ENCODE measurements around the gene ACSM3.
"Not testable (repeated sequence)": the region's sequence is repeated elsewhere in the genome, so short reads cannot be mapped to it uniquely, and the experiment has no call there.

ACSM3 gene

DNA sequence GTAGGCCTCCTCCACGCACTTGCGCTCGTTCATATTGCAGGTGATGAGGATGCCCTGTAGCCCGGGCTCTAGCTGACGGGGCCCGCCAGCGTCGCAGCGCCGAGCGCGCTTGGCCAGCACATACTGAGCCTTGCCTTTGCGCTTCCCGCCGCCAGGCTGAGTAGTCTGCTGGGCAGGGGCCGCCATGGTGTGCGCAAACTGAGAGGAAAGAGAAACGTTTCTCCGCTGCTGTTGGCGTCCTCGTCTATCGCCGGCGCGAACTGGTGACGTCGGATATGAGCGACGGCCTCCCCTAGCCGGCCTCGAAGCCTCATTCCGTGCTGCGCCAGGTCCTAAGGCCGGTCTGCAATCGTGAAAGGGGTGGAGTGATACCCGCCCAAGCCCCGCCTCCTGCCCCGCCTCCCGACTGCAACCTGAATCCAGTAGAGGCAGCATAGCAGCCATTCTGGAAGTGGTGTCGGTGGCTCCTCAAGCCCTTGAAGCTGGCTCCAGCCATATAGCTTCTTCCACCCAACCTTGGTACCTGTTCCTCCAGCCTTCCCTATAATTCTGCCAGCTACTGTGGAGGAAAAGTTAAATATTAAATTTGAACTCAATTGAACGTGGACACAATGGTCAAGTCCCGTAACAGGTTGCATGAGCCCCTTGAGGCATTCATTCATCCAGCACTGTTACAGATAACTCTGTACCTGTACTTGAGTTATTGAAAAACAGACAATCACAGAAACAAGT, 22.1 kb upstream of the ACSM3 start, which contains the start of gene THUMPD1:
Gene THUMPD1, minus strand, starts transcription at position 265 of the 732 bp plus-strand sequence. Its CDS starts 79 bp downstream, at position 186.
- Histone ChIP-seq H3K4me1 (ENCODE audit: control insufficient read depth, insufficient read depth, low read length) (no peaks in the 10 kb centered on the region), H3K4me3 (ENCODE audit: low read depth, low read length) (peak within 1 kb of the TSS; percentile 97), H3K9ac (ENCODE audit: low read depth, low read length) (peak within 1 kb of the TSS; percentile 89)

GRCh38 chr16:20743591-20743990, 20.2 kb upstream of the ACSM3 start:
- no peak overlapping the region for H3K9ac ChIP-seq (ENCODE audit: low read depth, low read length)
- peaks cover 5% of the 10 kb centered on the region for H3K9me3 ChIP-seq (ENCODE audit: control insufficient read depth, insufficient read depth, low read length)
- peaks cover 1% of the 10 kb centered on the region for H3K36me3 ChIP-seq (ENCODE audit: control insufficient read depth, insufficient read depth, low read length)
- H3K4me3 ChIP-seq (ENCODE audit: low read depth, low read length), result no peak overlapping the region
- H3K4me1 ChIP-seq (ENCODE audit: control insufficient read depth, insufficient read depth, low read length), result no peaks in the 10 kb centered on the region
- H3K27me3 ChIP-seq (ENCODE audit: control insufficient read depth, insufficient read depth, low read length), result no peaks in the 10 kb centered on the region

More for the DNA sequence above, 22.1 kb upstream of the ACSM3 start, which contains the start of gene THUMPD1:
- no peaks in the 10 kb centered on the region for H3K9me3 ChIP-seq (ENCODE audit: control insufficient read depth, insufficient read depth, low read length)
- H3K27me3 ChIP-seq (ENCODE audit: control insufficient read depth, insufficient read depth, low read length), result no peaks in the 10 kb centered on the region
- peaks cover 6% of the 10 kb centered on the region for H3K36me3 ChIP-seq (ENCODE audit: control insufficient read depth, insufficient read depth, low read length)

GRCh38 chr16:20744922-20745440, 18.8 kb upstream of the ACSM3 start:
- Histone ChIP-seq H3K27me3 (ENCODE audit: control insufficient read depth, insufficient read depth, low read length) (no peaks in the 10 kb centered on the region), H3K9ac (ENCODE audit: low read depth, low read length) (no peak overlapping the region), H3K4me1 (ENCODE audit: control insufficient read depth, insufficient read depth, low read length) (no peaks in the 10 kb centered on the region), H3K4me3 (ENCODE audit: low read depth, low read length) (no peak overlapping the region), H3K9me3 (ENCODE audit: control insufficient read depth, insufficient read depth, low read length) (peaks cover 5% of the 10 kb centered on the region), H3K36me3 (ENCODE audit: control insufficient read depth, insufficient read depth, low read length) (no peaks in the 10 kb centered on the region)

GRCh38 chr16:20746461-20746860, 17.4 kb upstream of the ACSM3 start:
- no peaks in the 10 kb centered on the region for H3K4me1 ChIP-seq (ENCODE audit: control insufficient read depth, insufficient read depth, low read length)
- no peak overlapping the region for H3K4me3 ChIP-seq (ENCODE audit: low read depth, low read length)
- no peak overlapping the region for H3K9ac ChIP-seq (ENCODE audit: low read depth, low read length)

GRCh38 chr16:20747030-20747816, 16.6 kb upstream of the ACSM3 start:
- Histone ChIP-seq H3K36me3 (ENCODE audit: control insufficient read depth, insufficient read depth, low read length) (no peaks in the 10 kb centered on the region), H3K9me3 (ENCODE audit: control insufficient read depth, insufficient read depth, low read length) (peaks cover 5% of the 10 kb centered on the region), H3K27me3 (ENCODE audit: control insufficient read depth, insufficient read depth, low read length) (no peaks in the 10 kb centered on the region), H3K4me1 (ENCODE audit: control insufficient read depth, insufficient read depth, low read length) (no peaks in the 10 kb centered on the region), H3K9ac (ENCODE audit: low read depth, low read length) (no peak overlapping the region), H3K4me3 (ENCODE audit: low read depth, low read length) (no peak overlapping the region)

More at GRCh38 chr16:20746461-20746860, 17.4 kb upstream of the ACSM3 start:
- Histone ChIP-seq H3K36me3 (ENCODE audit: control insufficient read depth, insufficient read depth, low read length) (no peaks in the 10 kb centered on the region), H3K9me3 (ENCODE audit: control insufficient read depth, insufficient read depth, low read length) (peaks cover 5% of the 10 kb centered on the region), H3K27me3 (ENCODE audit: control insufficient read depth, insufficient read depth, low read length) (no peaks in the 10 kb centered on the region)

GRCh38 chr16:20749474-20749873, 14.3 kb upstream of the ACSM3 start:
- Histone ChIP-seq H3K4me1 (ENCODE audit: control insufficient read depth, insufficient read depth, low read length) (no peaks in the 10 kb centered on the region), H3K27me3 (ENCODE audit: control insufficient read depth, insufficient read depth, low read length) (no peaks in the 10 kb centered on the region), H3K4me3 (ENCODE audit: low read depth, low read length) (no peak overlapping the region), H3K9ac (ENCODE audit: low read depth, low read length) (no peak overlapping the region), H3K9me3 (ENCODE audit: control insufficient read depth, insufficient read depth, low read length) (peaks cover 5% of the 10 kb centered on the region), H3K36me3 (ENCODE audit: control insufficient read depth, insufficient read depth, low read length) (no peaks in the 10 kb centered on the region)

DNA sequence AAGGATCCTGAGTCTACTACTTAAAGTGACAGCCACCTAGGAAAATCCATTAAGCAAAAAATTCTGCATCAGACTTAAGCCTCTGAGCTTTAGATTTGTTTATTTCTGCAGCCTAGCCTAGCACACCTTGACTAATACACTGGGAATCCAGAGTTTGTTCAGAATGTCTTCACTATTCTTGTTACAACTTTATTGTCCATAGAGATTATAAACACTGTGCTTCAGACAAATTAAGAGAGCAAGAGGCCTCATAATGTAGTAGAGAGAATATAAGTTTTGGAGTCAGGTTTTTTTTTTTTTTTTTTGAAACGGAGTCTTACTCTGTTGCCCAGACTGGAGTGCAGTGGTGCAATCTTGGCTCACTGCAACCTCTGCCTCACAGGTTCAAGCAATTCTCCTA, 13.3 kb upstream of the ACSM3 start:
- H3K27me3 ChIP-seq (ENCODE audit: control insufficient read depth, insufficient read depth, low read length), result no peaks in the 10 kb centered on the region
- H3K4me3 ChIP-seq (ENCODE audit: low read depth, low read length), result no peak overlapping the region
- H3K4me1 ChIP-seq (ENCODE audit: control insufficient read depth, insufficient read depth, low read length), result no peaks in the 10 kb centered on the region
- no peaks in the 10 kb centered on the region for H3K36me3 ChIP-seq (ENCODE audit: control insufficient read depth, insufficient read depth, low read length)
- H3K9ac ChIP-seq (ENCODE audit: low read depth, low read length), result no peak overlapping the region
- peaks cover 5% of the 10 kb centered on the region for H3K9me3 ChIP-seq (ENCODE audit: control insufficient read depth, insufficient read depth, low read length)

- H3K36me3 ChIP-seq (ENCODE audit: control insufficient read depth, insufficient read depth, low read length), result no peaks in the 10 kb centered on the region
- no peak overlapping the region for H3K9ac ChIP-seq (ENCODE audit: low read depth, low read length)
- H3K9me3 ChIP-seq (ENCODE audit: control insufficient read depth, insufficient read depth, low read length), result no peaks in the 10 kb centered on the region
- no peak overlapping the region for H3K4me3 ChIP-seq (ENCODE audit: low read depth, low read length)
- no peaks in the 10 kb centered on the region for H3K4me1 ChIP-seq (ENCODE audit: control insufficient read depth, insufficient read depth, low read length)
- H3K27me3 ChIP-seq (ENCODE audit: control insufficient read depth, insufficient read depth, low read length), result no peaks in the 10 kb centered on the region
These were observed 10.1 kb upstream of the ACSM3 start for GRCh38 chr16:20753727-20754126.

- no peaks in the 10 kb centered on the region for H3K4me1 ChIP-seq (ENCODE audit: control insufficient read depth, insufficient read depth, low read length)
- H3K9ac ChIP-seq (ENCODE audit: low read depth, low read length), result no peak overlapping the region
- no peaks in the 10 kb centered on the region for H3K36me3 ChIP-seq (ENCODE audit: control insufficient read depth, insufficient read depth, low read length)
- H3K9me3 ChIP-seq (ENCODE audit: control insufficient read depth, insufficient read depth, low read length), result no peaks in the 10 kb centered on the region
- H3K27me3 ChIP-seq (ENCODE audit: control insufficient read depth, insufficient read depth, low read length), result no peaks in the 10 kb centered on the region
- no peak overlapping the region for H3K4me3 ChIP-seq (ENCODE audit: low read depth, low read length)
These were observed 8.6 kb upstream of the ACSM3 start for GRCh38 chr16:20755238-20755637.

- not testable (repeated sequence) for H3K36me3 ChIP-seq (ENCODE audit: control insufficient read depth, insufficient read depth, low read length); H3K4me3 ChIP-seq (ENCODE audit: low read depth, low read length); H3K9ac ChIP-seq (ENCODE audit: low read depth, low read length); H3K9me3 ChIP-seq (ENCODE audit: control insufficient read depth, insufficient read depth, low read length); H3K4me1 ChIP-seq (ENCODE audit: control insufficient read depth, insufficient read depth, low read length); H3K27me3 ChIP-seq (ENCODE audit: control insufficient read depth, insufficient read depth, low read length)
These were observed 8.0 kb upstream of the ACSM3 start for GRCh38 chr16:20755799-20756198.

DNA sequence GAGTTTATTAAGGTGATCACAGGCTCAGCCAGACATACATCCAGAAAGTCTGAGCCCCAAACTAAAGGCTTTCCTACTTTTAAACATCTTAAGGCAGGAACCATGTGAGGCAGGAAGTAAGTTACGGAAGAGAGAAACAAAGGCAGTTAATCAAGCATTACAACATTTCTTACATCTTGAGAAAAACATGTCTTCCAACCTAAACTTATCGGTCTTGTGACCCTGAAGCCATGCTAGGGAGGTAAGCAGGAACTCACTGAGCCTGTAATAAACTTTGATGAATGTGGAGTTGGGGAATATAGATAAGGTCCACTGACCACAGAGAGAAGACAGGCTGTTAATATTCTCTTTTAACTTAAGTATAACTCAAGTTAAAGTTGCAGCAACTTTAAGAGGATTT, 3.5 kb upstream of the ACSM3 start:
- H3K9me3 ChIP-seq (ENCODE audit: control insufficient read depth, insufficient read depth, low read length), result no peaks in the 10 kb centered on the region
- H3K4me1 ChIP-seq (ENCODE audit: control insufficient read depth, insufficient read depth, low read length), result peaks cover 4% of the 10 kb centered on the region
- H3K27me3 ChIP-seq (ENCODE audit: control insufficient read depth, insufficient read depth, low read length), result no peaks in the 10 kb centered on the region
- H3K9ac ChIP-seq (ENCODE audit: low read depth, low read length), result no peak overlapping the region
- no peaks in the 10 kb centered on the region for H3K36me3 ChIP-seq (ENCODE audit: control insufficient read depth, insufficient read depth, low read length)
- no peak overlapping the region for H3K4me3 ChIP-seq (ENCODE audit: low read depth, low read length)

- H3K27me3 ChIP-seq (ENCODE audit: control insufficient read depth, insufficient read depth, low read length), result no peaks in the 10 kb centered on the region
These were observed 2.6 kb upstream of the ACSM3 start for GRCh38 chr16:20761175-20761574.

More at GRCh38 chr16:20761175-20761574, 2.6 kb upstream of the ACSM3 start:
- Histone ChIP-seq H3K4me1 (ENCODE audit: control insufficient read depth, insufficient read depth, low read length) (peaks cover 4% of the 10 kb centered on the region), H3K36me3 (ENCODE audit: control insufficient read depth, insufficient read depth, low read length) (no peaks in the 10 kb centered on the region), H3K9me3 (ENCODE audit: control insufficient read depth, insufficient read depth, low read length) (no peaks in the 10 kb centered on the region), H3K4me3 (ENCODE audit: low read depth, low read length) (no peak overlapping the region), H3K9ac (ENCODE audit: low read depth, low read length) (no peak overlapping the region)

Data from iPS-15b (cell line).